Activated naive CD8-positive, alpha-beta T cell (primary cell): ENCODE measurements around the gene ZIM2.
A peak's percentile ranks its signal among the peaks of the same experiment; 100 is the strongest.

Experiments
- H3K27ac Mint-ChIP-seq: one replicate; pipeline ENCODE4 v1.8.0; 2021; ENCODE audit warnings: mixed read lengths
- H3K27me3 Mint-ChIP-seq: one replicate; pipeline ENCODE4 v1.8.0; 2021; ENCODE audit warnings: mixed read lengths
- H3K36me3 Mint-ChIP-seq: one replicate; pipeline ENCODE4 v1.8.0; 2021; ENCODE audit warnings: mixed read lengths
- H3K4me1 Mint-ChIP-seq: one replicate; pipeline ENCODE4 v1.8.0; 2021; ENCODE audit warnings: low read depth, mixed read lengths
- H3K4me3 Mint-ChIP-seq: one replicate; pipeline ENCODE4 v1.8.0; 2021; ENCODE audit warnings: mild to moderate bottlenecking, mixed read lengths
- H3K9me3 Mint-ChIP-seq: one replicate; pipeline ENCODE4 v1.8.0; 2021; ENCODE audit warnings: low read depth, mixed read lengths

ZIM2 gene

DNA sequence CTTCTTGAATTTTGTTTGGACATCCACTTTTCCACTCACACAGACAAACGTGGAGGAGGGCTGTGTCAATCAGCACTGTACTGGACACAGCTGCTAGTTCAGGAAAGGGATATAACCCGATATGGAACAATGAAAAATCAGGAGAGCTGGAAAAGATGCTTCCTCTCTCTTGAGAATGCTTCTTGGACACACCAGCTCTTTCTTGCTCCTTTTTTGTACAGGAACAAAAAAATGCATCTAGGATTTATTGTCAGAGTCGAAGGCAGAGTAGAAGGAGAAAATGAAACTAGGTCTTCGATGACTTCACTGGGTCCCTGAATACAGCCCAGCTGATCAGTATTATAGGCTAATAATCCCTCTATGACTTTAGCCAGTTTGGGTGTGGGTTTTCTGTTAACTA is 62.2 kb downstream of the ZIM2 start:
- Mint-ChIP-seq H3K27me3 (no peaks in the 10 kb centered on the region), H3K4me1 (no peaks in the 10 kb centered on the region), H3K4me3 (no peak overlapping the region), H3K9me3 (peaks cover 46% of the 10 kb centered on the region), H3K27ac (no peak overlapping the region), H3K36me3 (peaks cover 2% of the 10 kb centered on the region)

DNA sequence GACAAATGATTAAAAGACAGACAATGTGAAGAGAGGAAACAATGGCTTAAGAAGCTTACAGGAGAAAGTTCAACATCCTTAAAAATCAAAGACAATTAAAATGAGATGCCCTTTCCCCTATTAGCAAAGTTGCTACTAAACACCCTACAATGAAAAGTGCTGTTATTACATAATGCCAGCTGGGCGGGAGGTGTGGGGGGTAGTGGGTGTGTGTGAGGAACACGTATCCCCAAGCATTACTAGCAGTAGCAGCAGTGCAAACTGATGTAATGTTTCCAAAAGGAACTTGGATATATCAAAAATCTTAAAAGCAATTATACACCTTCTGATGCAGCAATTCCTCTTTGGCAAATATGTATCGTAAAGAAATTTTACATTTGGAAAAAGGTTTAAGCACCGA is 70.9 kb downstream of the ZIM2 start:
- H3K27me3 Mint-ChIP-seq = peaks cover 9% of the 10 kb centered on the region

DNA sequence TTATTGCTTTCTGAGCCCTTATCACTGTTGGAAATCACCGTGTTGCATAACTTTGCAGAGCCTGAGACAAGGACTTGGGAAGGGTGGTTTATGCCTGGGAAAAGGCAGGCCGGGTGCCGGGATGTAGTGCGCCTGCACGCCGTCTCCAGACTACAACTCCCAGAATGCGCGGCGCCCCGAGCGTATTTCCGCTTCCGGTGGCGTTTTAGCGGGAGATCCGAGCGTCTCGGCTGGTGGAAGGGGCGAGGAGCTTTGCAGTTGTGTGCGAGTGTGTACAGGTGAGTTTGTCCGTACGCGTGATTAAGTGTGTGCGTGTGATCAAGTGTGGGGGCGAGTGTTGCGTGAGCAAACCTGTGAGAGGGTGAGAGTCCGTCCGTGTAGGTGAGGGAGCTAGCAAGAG is 75.4 kb downstream of the ZIM2 start:
- Mint-ChIP-seq H3K36me3 (peaks cover 25% of the 10 kb centered on the region), H3K4me1 (peaks cover 10% of the 10 kb centered on the region), H3K27me3 (peaks cover 11% of the 10 kb centered on the region), H3K27ac (no peak overlapping the region), H3K4me3 (peak overlapping the region; percentile 76), H3K9me3 (peaks cover 45% of the 10 kb centered on the region)

More for the DNA sequence above, 70.9 kb downstream of the ZIM2 start:
- H3K4me1 Mint-ChIP-seq = peaks cover 10% of the 10 kb centered on the region
- peaks cover 22% of the 10 kb centered on the region for H3K36me3 Mint-ChIP-seq
- no peak overlapping the region for H3K27ac Mint-ChIP-seq
- H3K4me3 Mint-ChIP-seq = no peak overlapping the region
- peaks cover 27% of the 10 kb centered on the region for H3K9me3 Mint-ChIP-seq

DNA sequence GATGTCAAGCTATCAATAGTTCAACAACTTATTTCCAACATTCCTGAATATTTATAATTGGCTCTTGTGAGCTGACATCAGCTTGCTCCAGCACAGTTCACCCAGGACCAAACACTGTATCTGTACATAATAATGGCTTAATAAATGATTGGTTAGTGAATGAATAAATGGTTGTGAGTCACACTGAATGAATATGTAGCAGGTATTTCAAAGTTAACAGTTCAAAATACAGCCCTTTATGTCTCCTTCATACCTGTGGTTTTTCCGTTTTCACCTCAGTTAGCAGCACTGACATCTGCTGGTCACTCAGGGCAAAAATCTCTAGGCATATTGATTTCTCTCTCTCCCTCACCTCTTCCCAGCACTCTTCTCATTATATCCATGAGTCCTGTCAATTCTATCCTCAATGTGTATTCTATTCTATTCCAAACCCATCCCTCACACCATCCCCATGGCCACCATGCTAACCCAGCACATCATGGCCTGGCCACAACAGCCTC is 76.3 kb downstream of the ZIM2 start:
- Mint-ChIP-seq H3K9me3 (peaks cover 48% of the 10 kb centered on the region), H3K4me3 (peak overlapping the region; percentile 76), H3K27me3 (peaks cover 11% of the 10 kb centered on the region), H3K27ac (no peak overlapping the region), H3K4me1 (peaks cover 10% of the 10 kb centered on the region), H3K36me3 (peaks cover 25% of the 10 kb centered on the region)

DNA sequence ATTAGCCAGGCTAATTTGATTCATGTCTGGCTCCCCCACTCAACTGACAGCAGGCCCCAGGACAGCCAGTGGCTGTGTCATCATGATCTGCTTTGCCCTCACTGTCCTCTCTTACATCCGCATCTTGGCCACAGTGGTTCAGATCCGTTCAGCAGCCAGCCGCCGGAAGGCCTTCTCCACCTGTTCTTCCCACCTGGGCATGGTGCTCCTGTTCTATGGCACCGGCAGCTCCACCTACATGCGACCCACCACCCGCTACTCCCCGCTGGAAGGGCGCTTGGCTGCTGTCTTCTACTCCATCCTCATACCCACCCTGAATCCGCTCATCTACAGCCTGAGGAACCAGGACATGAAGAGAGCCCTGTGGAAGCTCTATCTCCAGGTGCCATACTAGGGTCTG is 79.7 kb downstream of the ZIM2 start:
- Mint-ChIP-seq H3K27me3 (peaks cover 7% of the 10 kb centered on the region), H3K4me3 (no peak overlapping the region), H3K36me3 (peaks cover 21% of the 10 kb centered on the region), H3K4me1 (peaks cover 10% of the 10 kb centered on the region), H3K27ac (no peak overlapping the region), H3K9me3 (peaks cover 65% of the 10 kb centered on the region)

DNA sequence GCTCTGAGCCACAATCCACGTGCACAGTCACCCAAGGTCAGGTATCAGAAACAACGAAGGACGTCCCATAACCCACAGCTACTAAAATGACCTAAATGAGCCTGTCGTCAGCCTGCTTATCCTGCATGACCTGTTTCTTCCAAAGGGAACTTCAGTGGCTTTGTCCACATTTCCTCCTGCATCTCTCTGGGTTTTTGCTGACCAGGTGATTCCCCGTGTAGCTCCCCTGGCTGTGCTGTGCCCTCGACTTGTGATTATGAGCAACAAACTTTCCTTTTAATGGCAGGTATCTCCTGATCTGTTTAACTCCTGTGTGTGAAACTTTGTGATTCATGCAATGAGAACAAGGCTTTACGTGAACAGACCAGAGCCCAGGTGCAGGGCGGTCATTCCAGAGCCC is 81.0 kb downstream of the ZIM2 start:
- Mint-ChIP-seq H3K36me3 (peaks cover 10% of the 10 kb centered on the region), H3K4me1 (no peaks in the 10 kb centered on the region), H3K4me3 (no peak overlapping the region), H3K27me3 (peaks cover 2% of the 10 kb centered on the region), H3K9me3 (peaks cover 56% of the 10 kb centered on the region), H3K27ac (no peak overlapping the region)

DNA sequence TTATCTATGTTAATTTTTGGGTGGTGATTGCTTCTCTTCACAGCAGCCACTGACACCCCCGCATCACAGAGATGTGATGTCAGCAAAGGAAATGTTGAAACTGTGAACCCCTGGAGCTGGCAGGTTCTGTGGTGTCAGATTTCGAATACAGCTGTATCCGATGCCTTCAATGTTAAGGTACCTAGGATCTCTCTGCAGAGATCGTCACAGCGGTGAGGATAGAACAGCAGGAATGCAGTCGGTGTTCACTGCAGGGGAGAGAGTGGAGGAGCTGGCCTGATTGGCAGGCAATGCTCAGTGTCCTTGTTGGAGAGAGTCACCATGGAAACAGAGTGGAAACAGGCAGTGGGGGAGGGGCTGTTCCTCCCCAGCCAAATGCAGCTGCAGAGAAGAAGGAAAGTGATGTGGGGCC is 89.4 kb downstream of the ZIM2 start:
- Mint-ChIP-seq H3K27ac (no peak overlapping the region), H3K4me3 (no peak overlapping the region), H3K27me3 (no peaks in the 10 kb centered on the region), H3K36me3 (peaks cover 10% of the 10 kb centered on the region), H3K4me1 (no peaks in the 10 kb centered on the region), H3K9me3 (peaks cover 20% of the 10 kb centered on the region)

DNA sequence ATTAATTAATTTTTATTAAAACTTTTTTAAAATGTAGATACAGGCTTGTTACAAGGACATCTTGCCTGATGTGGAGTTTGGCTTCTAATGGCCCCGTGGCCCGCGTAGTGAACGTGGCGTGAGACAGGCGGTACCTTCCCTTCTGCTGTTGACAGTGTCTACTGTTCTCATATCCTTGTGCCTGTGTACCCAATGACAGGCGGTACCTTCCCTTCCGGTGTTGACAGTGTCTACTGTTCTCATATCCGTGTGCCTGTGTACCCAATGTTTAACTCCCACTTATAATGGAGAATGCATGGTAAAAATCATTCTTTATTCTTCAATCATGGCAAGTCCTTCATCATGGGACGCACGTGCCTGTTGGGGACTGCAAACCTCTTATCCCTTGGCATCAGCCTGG is 89.9 kb downstream of the ZIM2 start:
- Mint-ChIP-seq H3K27me3 (no peaks in the 10 kb centered on the region), H3K9me3 (peaks cover 18% of the 10 kb centered on the region), H3K27ac (no peak overlapping the region), H3K4me1 (no peaks in the 10 kb centered on the region), H3K36me3 (peaks cover 10% of the 10 kb centered on the region), H3K4me3 (no peak overlapping the region)

DNA sequence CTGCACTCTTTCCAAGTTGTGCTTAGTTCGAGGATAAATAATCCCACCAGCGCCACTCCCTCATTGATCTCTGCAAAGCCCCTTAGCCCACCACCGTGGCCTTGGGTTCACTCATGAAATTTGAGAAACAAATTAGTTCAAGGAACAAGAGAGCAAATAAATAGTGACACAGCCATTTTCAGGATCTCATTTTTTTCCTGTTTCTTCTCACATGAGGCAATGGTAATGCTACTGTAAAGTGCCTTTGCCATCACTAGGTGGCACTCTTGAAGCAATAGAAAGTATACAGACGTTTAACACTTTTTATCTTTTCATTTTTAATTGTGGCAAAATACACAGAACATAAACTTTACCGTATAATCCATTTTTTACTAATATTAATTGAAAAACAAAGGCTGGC is 92.1 kb downstream of the ZIM2 start:
- H3K36me3 Mint-ChIP-seq = peaks cover 12% of the 10 kb centered on the region
- H3K4me1 Mint-ChIP-seq = no peaks in the 10 kb centered on the region
- H3K4me3 Mint-ChIP-seq = no peak overlapping the region
- H3K27me3 Mint-ChIP-seq = no peaks in the 10 kb centered on the region
- H3K27ac Mint-ChIP-seq = no peak overlapping the region
- peaks cover 20% of the 10 kb centered on the region for H3K9me3 Mint-ChIP-seq

DNA sequence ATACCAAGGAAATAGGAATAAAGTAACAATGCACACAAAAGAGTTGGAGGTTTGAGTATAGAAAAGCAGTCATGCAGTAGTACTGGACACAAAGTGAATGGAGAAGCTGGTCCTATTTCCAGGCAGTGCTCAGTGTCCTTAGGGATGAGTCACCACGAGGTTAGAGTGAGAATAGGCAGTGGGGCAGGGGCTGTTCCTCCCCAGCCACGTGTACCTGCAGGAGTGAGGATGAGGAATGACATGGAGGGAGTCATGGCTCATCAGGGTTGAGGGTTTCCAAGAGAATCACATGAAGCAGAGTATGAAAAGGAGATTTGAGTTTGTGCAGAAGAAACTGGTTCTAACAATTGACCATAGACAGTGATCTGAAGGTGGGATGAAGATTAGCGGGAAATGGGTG is 94.2 kb downstream of the ZIM2 start:
- H3K4me1 Mint-ChIP-seq = no peaks in the 10 kb centered on the region
- peaks cover 12% of the 10 kb centered on the region for H3K36me3 Mint-ChIP-seq
- no peak overlapping the region for H3K4me3 Mint-ChIP-seq
- no peak overlapping the region for H3K27ac Mint-ChIP-seq
- peaks cover 20% of the 10 kb centered on the region for H3K9me3 Mint-ChIP-seq
- no peaks in the 10 kb centered on the region for H3K27me3 Mint-ChIP-seq

DNA sequence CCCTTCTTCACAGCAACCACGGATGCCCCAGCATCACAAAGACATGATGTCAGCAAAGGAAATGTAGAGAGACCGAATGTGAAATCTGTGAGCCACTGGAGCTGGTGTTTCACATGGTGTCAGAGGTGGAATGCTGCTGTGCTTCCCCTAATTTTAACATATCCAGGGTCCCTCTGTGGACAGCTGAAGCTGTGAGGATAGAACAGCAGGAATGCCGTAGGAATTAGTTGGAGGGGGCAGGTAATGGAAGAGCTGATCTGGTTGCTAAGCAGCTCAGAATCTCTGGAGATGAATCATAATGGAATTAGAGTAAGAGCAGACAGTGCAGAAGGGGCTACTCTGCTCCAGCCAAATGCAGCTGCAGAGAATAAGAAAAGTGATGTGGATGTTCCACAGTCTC is 100.0 kb downstream of the ZIM2 start:
- Mint-ChIP-seq H3K9me3 (peaks cover 10% of the 10 kb centered on the region), H3K4me3 (no peak overlapping the region), H3K27ac (no peak overlapping the region), H3K36me3 (peaks cover 10% of the 10 kb centered on the region), H3K4me1 (no peaks in the 10 kb centered on the region), H3K27me3 (no peaks in the 10 kb centered on the region)

DNA sequence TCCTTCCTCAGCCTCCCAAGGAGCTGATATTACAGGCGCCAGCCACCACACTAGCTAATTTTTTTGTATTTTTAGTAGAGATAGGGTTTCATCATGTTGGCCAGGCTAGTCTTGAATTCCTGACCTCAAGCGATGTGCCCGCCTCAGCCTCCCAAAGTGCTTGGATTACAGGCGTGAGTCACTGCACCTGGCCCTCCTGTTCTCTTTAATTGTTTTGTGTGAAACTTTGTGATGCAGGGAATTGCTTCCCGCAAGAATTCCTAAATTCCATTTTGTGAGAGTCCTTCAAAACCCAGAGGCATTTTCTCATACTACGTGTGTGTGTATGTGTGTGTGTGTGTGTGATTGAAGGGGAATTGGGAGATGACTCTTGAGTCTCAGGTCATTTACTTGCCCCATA is 104.0 kb downstream of the ZIM2 start:
- H3K27me3 Mint-ChIP-seq = no peaks in the 10 kb centered on the region
- H3K36me3 Mint-ChIP-seq = peaks cover 14% of the 10 kb centered on the region
- H3K27ac Mint-ChIP-seq = no peak overlapping the region
- H3K4me1 Mint-ChIP-seq = no peaks in the 10 kb centered on the region
- H3K4me3 Mint-ChIP-seq = no peak overlapping the region
- peaks cover 19% of the 10 kb centered on the region for H3K9me3 Mint-ChIP-seq

DNA sequence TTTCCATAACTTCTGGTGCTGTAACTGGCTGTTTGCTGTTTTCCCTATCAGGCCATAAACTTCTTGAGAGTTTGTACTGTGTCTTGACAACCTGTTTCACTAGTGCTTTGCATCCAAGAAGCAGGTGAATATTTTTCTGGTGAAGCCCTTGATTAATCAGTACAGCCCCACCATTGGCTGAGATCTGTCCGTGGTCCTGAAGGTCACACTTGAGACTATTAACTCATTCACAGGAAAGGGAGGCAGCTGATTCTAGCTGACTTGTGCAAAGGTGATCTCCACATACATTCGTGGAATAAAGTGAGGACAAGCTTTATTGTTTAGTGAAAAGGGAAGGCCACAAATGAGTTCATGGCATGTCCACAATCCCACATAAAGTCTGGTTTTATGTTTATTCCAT is 107.5 kb downstream of the ZIM2 start:
- no peak overlapping the region for H3K27ac Mint-ChIP-seq
- no peaks in the 10 kb centered on the region for H3K4me1 Mint-ChIP-seq
- H3K9me3 Mint-ChIP-seq = peaks cover 23% of the 10 kb centered on the region
- peaks cover 15% of the 10 kb centered on the region for H3K36me3 Mint-ChIP-seq
- no peaks in the 10 kb centered on the region for H3K27me3 Mint-ChIP-seq
- H3K4me3 Mint-ChIP-seq = no peak overlapping the region

DNA sequence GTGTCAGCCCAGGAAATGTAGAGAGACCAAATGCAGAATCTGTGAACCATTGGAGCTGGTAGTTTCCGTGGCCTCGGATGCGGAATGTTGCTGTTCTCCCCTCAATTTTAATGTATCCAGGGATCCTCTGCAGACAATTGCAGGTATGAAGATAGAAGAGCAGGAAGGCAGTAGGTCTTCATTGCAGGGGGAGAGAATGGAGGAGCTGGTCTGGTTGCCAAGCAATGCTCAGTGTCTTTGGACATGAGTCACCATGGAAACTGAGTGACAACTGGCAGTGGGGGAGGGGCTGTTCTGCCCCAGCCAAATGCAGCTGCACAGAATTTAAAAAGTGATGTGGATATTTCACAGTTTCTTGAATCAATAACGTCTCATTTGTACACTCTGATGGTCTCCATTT is 112.8 kb downstream of the ZIM2 start:
- peaks cover 27% of the 10 kb centered on the region for H3K9me3 Mint-ChIP-seq
- H3K27me3 Mint-ChIP-seq = no peaks in the 10 kb centered on the region
- no peak overlapping the region for H3K27ac Mint-ChIP-seq
- peaks cover 24% of the 10 kb centered on the region for H3K36me3 Mint-ChIP-seq
- H3K4me3 Mint-ChIP-seq = no peak overlapping the region
- H3K4me1 Mint-ChIP-seq = no peaks in the 10 kb centered on the region

DNA sequence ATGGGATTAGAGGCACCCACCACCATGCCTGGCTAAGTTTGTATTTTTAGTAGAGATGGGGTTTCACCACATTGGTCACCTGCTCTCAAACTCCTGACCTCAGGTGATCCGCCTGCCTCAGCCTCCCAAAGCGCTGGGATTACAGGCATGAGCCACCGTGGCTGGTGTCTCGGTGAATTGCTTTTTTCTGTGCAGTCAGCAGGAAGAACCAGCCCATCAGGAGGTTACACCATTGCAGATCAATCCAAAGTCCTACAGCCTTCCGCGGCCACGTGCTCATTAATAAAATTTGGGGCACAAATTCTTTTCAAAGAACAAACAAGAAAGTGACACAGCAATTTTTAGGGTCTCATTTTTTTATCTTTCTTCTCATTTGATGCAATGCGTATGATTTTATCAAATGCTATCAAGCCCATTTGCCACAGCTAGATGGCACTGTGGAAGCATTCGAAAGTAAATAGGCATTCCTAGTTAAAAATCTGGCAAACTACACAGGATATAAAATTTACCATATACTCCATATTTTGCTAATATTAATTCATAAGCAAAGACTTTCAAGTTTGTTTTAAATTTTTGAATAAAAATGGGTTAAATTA is 114.6 kb downstream of the ZIM2 start:
- no peak overlapping the region for H3K27ac Mint-ChIP-seq
- H3K27me3 Mint-ChIP-seq = no peaks in the 10 kb centered on the region
- H3K9me3 Mint-ChIP-seq = peaks cover 35% of the 10 kb centered on the region

More for the DNA sequence above, 114.6 kb downstream of the ZIM2 start:
- Mint-ChIP-seq H3K36me3 (peaks cover 26% of the 10 kb centered on the region), H3K4me3 (no peak overlapping the region), H3K4me1 (no peaks in the 10 kb centered on the region)
